IMR-90 (cell line): ENCODE data around the gene SPP1. TPM values are rescaled to one million over a fixed set of nuclear protein-coding genes. Genes with fewer than 3 reads are reported as not detected.

Experiments used
- ATAC-seq: fragments of 200-7000 bp; cut with Tn5 transposase; 2 replicates; pipeline ENCODE4 v1.9.1; 2020; ENCODE audit warnings: low read depth, mild to moderate bottlenecking, moderate library complexity
- BruUV-seq: library from RNA; stranded (reverse); fragments of 400-500 nt; replicated peaks from 2 replicates; lab custom pipeline; 2021; lab: Mats Ljungman, UMichigan
- CTCF ChIA-PET: fragments of 300-600 bp; formaldehyde crosslinking; extraction: SDS; loops from one replicate; lab custom pipeline; 2021; ENCODE audit warnings: antibody characterized with exemption; lab: Yijun Ruan, JAX
- POLR2A ChIA-PET: fragments of 300-600 bp; sonication (Branson Sonifier 250); formaldehyde crosslinking; loops from one replicate; lab custom pipeline; 2022; ENCODE audit warnings: antibody characterized with exemption; ENCODE audit not compliant: unreplicated experiment; lab: Charles Lee
- DNase-seq: peaks from one replicate; pipeline ENCODE4 v3.0.0; 2013
- H2AFZ ChIP-seq: replicated peaks from 2 replicates; pipeline ENCODE3; 2013; ENCODE audit warnings: low read length, mild to moderate bottlenecking; ENCODE audit not compliant: poor library complexity
- H2AK5ac ChIP-seq: 2 replicates; pipeline ENCODE4 v1.6.1; 2013; ENCODE audit warnings: low read depth, low read length, inconsistent platforms
- H2AK9ac ChIP-seq: replicated peaks from 2 replicates; pipeline ENCODE3; 2013; ENCODE audit warnings: mild to moderate bottlenecking, low read depth, low read length, moderate library complexity; ENCODE audit not compliant: poor library complexity
- H2BK120ac ChIP-seq: 2 replicates; pipeline ENCODE4 v1.6.1; 2013; ENCODE audit warnings: low read depth, low read length, inconsistent platforms
- H2BK15ac ChIP-seq: 3 replicates; pipeline ENCODE4 v1.6.1; 2013; ENCODE audit warnings: low read depth, low read length, inconsistent platforms
- H2BK20ac ChIP-seq: 2 replicates; pipeline ENCODE4 v1.6.1; 2013; ENCODE audit warnings: low read depth, mild to moderate bottlenecking, inconsistent platforms, low read length, moderate library complexity
- H2BK5ac ChIP-seq: 2 replicates; pipeline ENCODE4 v1.6.1; 2013; ENCODE audit warnings: mild to moderate bottlenecking, low read depth, low read length, inconsistent platforms; ENCODE audit not compliant: poor library complexity, severe bottlenecking
- H3K14ac ChIP-seq: replicated peaks from 2 replicates; pipeline ENCODE4 v1.6.1; 2013; ENCODE audit warnings: low read depth, low read length, inconsistent platforms
- H3K18ac ChIP-seq: 2 replicates; pipeline ENCODE4 v1.6.1; 2013; ENCODE audit warnings: low read depth, low read length, control low read depth
- H3K23ac ChIP-seq: 2 replicates; pipeline ENCODE4 v1.6.1; 2013; ENCODE audit warnings: low read depth, low read length, inconsistent platforms
- H3K27ac ChIP-seq: 2 replicates; pipeline ENCODE4 v1.5.1; 2013; ENCODE audit warnings: mild to moderate bottlenecking, control low read depth, low read length; ENCODE audit not compliant: insufficient read depth
- H3K27me3 ChIP-seq: 2 replicates; pipeline ENCODE4 v1.6.1; 2013; ENCODE audit warnings: low read length; ENCODE audit not compliant: control insufficient read depth, insufficient read depth
- H3K36me3 ChIP-seq: 2 replicates; pipeline ENCODE4 v1.6.1; 2013; ENCODE audit warnings: low read length, mixed read lengths; ENCODE audit not compliant: control insufficient read depth, insufficient read depth
- H3K4ac ChIP-seq: 2 replicates; pipeline ENCODE4 v1.6.1; 2013; ENCODE audit warnings: low read depth, low read length, inconsistent platforms
- H3K4me1 ChIP-seq: 2 replicates; pipeline ENCODE4 v1.6.1; 2013; ENCODE audit warnings: low read length, mixed read lengths; ENCODE audit not compliant: control insufficient read depth, insufficient read depth
- H3K4me2 ChIP-seq: 2 replicates; pipeline ENCODE4 v1.6.1; 2013; ENCODE audit warnings: low read depth, mild to moderate bottlenecking, control low read depth, low read length, moderate library complexity
- H3K4me3 ChIP-seq: 2 replicates; pipeline ENCODE4 v1.5.1; 2013; ENCODE audit warnings: low read depth, mild to moderate bottlenecking, control low read depth, low read length, moderate library complexity; ENCODE audit not compliant: insufficient read depth
- H3K56ac ChIP-seq: 2 replicates; pipeline ENCODE4 v1.6.1; 2013; ENCODE audit warnings: low read length, inconsistent platforms; ENCODE audit not compliant: insufficient read depth; ENCODE audit errors: extremely low read depth
- H3K79me1 ChIP-seq, 2 experiments: 2 replicates each; pipeline ENCODE4 v1.6.1; 2013; ENCODE audit warnings: low read length in 2 of 2, inconsistent platforms in 1 of 2, low read depth in 1 of 2
- H3K9ac ChIP-seq: 2 replicates; pipeline ENCODE4 v1.6.1; 2013; ENCODE audit warnings: low read depth, low read length, control low read depth
- H3K9me1 ChIP-seq: 2 replicates; pipeline ENCODE4 v1.6.1; 2013; ENCODE audit warnings: low read length, inconsistent platforms; ENCODE audit not compliant: insufficient read depth
- H3K9me3 ChIP-seq: 2 replicates; pipeline ENCODE4 v1.6.1; 2013; ENCODE audit warnings: low read length; ENCODE audit not compliant: control insufficient read depth, insufficient read depth
- H4K20me1 ChIP-seq: 2 replicates; pipeline ENCODE4 v1.6.1; 2013; ENCODE audit warnings: low read length, inconsistent platforms; ENCODE audit not compliant: insufficient read depth
- H4K5ac ChIP-seq: 2 replicates; pipeline ENCODE4 v1.6.1; 2013; ENCODE audit warnings: mild to moderate bottlenecking, low read depth, low read length, control low read depth
- H4K8ac ChIP-seq, 2 experiments: 2 replicates each; pipeline ENCODE4 v1.6.1; 2013; ENCODE audit warnings: low read depth in 2 of 2, low read length in 2 of 2, control low read depth in 1 of 2, inconsistent platforms in 1 of 2
- H4K91ac ChIP-seq: 2 replicates; pipeline ENCODE4 v1.6.1; 2013; ENCODE audit warnings: low read depth, low read length, inconsistent platforms; ENCODE audit not compliant: insufficient read depth
- CHD1 ChIP-seq: IDR thresholded peaks from 2 replicates; pipeline ENCODE4 v1.6.1; 2012; ENCODE audit warnings: low read depth, low read length, improper control_type of control experiment
- POLR2A ChIP-seq: IDR thresholded peaks from 2 replicates; pipeline ENCODE4 v1.6.1; 2012; ENCODE audit warnings: mild to moderate bottlenecking, low read depth, low read length
- WGBS, 2 experiments: methylation state at CpG; one replicate each; pipeline versions ENCODE4 v1.1.5 to v1.1.7; 2013; ENCODE audit warnings: missing lambda C conversion rate in 2 of 2; ENCODE audit not compliant: insufficient read length in 1 of 2; ENCODE audit errors: extremely low coverage in 2 of 2; 5-methylcytosine and 5-hydroxymethylcytosine counted together
- dilution Hi-C: fragments of 300-500 bp; cut with HindIII; formaldehyde crosslinking; loops from one replicate; pipeline ENCODE4 v1.14.3; 2018; ENCODE audit warnings: low sequenced_read_pairs; ENCODE audit not compliant: unreplicated experiment
- in situ Hi-C: fragments of 300-500 bp; cut with MboI; formaldehyde crosslinking; loops from 3 replicates; pipeline ENCODE4 v1.14.3; 2019; ENCODE audit warnings: low sequenced_read_pairs, inconsistent platforms, mixed read lengths
- intact Hi-C: fragments of 100-400 bp; cut with micrococcal nuclease; formaldehyde crosslinking; loops from 2 replicates; pipeline ENCODE4 v1.10.0; 2022
- polyA plus RNA-seq, 3 experiments: library from polyadenylated mRNA; depleted of rRNA; stranded (reverse); fragments of >200 nt; gene quantifications; 2 replicates each; pipeline ENCODE4 v1.2.3, GENCODE V29; 2012; ENCODE audit warnings: low replicate concordance in 1 of 3
- total RNA-seq: library from RNA; depleted of rRNA; stranded (reverse); fragments of >200 nt; gene quantifications from 2 replicates; pipeline ENCODE4 v1.2.3, GENCODE V29; 2012

Gene SPP1
- total and polyA plus RNA-seq, 2 of the 4 experiments (the other 2 are of a cell fraction) = 0.18 to 0.50 TPM

DNA sequence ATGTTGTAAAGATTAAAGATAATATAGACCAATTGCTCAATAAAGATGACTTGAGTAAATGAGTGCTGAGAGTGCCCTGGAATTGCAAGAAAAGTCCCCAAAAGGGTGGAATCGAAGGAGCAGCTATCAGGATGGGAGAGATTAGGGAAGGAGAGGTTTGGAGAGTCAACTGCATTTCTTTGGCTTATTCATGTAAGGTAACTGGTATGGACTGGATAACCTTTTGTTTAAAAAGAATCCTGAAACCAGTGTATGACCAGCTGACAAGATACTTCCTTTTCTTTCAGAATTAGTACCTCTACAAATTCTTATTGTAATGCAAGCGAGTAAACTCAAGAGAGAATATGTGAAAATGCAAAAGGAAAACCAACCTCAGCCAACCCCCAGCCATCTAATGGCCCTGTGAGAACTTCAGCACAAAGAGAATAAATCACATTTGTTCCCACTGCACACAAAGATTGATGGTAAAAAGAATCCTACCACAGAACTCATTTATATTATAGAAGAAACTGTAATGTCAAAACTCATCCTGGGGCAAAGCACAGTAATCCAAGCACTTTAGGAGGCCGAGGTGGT, 24.5 kb upstream of the SPP1 start:
- in situ Hi-C loops = no loop called here
- dilution Hi-C loops = no loop called here
- BruUV-seq = no TSS peak

More for the DNA sequence above, 24.5 kb upstream of the SPP1 start:
- CTCF ChIA-PET = no interaction called here
- Histone ChIP-seq H3K14ac (no peak overlapping the region), H2BK20ac (no peak overlapping the region), H3K27ac (no peak overlapping the region), H4K5ac (no peak overlapping the region), H3K36me3 (no peaks in the 10 kb centered on the region), H4K20me1 (no peaks in the 10 kb centered on the region), H2BK15ac (no peak overlapping the region), H2AFZ (no peak overlapping the region), H3K56ac (no peak overlapping the region), H2BK120ac (no peak overlapping the region), H3K18ac (no peak overlapping the region), H3K27me3 (no peaks in the 10 kb centered on the region; the same call in 1 of the 2 replicates), H2AK9ac (no peak overlapping the region), H3K4me2 (no peak overlapping the region), H2AK5ac (no peak overlapping the region), H3K4me3 (no peak overlapping the region), H4K8ac (no peak overlapping the region), H3K23ac (no peak overlapping the region), H3K9me3 (no peaks in the 10 kb centered on the region), H3K9ac (no peak overlapping the region), H2BK5ac (no peak overlapping the region), H3K9me1 (no peaks in the 10 kb centered on the region; the same call in 1 of the 2 replicates), H3K4ac (no peak overlapping the region), H4K91ac (no peak overlapping the region), H3K4me1 (no peaks in the 10 kb centered on the region), H3K79me1 (no peaks in the 10 kb centered on the region)
- POLR2A ChIA-PET = no interaction called here
- WGBS, 2 experiments = no CpG with 5 or more reads among the region's 3 CpGs
- ATAC-seq = no peak
- DNase-seq = no peak
- no peak for TF ChIP-seq CHD1
- TF ChIP-seq POLR2A = no peak
- intact Hi-C loops = loop anchor here (10.0 kb wide), 1 partner anchor 1734 kb away; no protein-coding TSS in a partner anchor
